ENCODE results near the gene APLP1.

The APLP1 gene

DNA sequence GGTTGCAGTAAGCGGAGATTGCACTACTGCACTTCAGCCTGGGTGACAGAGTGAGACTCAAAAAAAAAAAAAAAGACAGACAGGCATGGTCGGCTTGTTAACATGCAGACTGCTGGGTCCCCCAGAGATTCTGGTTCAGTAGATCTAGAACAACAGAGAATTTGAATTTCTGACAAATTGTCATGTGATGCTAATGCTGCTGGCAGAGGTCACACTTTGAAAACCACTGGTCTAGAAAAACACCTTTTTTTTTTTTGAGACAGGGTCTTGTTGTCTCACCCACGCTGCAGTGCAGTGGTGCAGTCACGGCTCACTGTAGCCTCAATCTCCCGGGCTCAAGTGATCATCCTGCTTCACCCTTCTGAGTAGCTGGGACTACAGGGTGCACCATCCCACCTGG lies 60.1 kb downstream of the APLP1 start:
- no peak for DNase-seq
- in situ Hi-C loops (cut with MboI; ENCODE audit: low pct_unique_long_range_greater_than_20kb, low sequenced_read_pairs), result no loop called here

All from KBM-7 (cell line).